GM19372 (cell line): ENCODE results near the gene LRP1B.

Experiments used
- ATAC-seq: cut with Tn5 transposase; IDR thresholded peaks from one replicate; pipeline ENCODE4 v1.9.1; 2021; ENCODE audit warnings: mild to moderate bottlenecking, low read depth, moderate library complexity; ENCODE audit not compliant: unreplicated experiment

LRP1B gene

GRCh38 chr2:142131010-142131669 is at the start of gene LRP1B:
Gene LRP1B (minus strand): TSS chr2:142131016. CDS start chr2:142130729, 287 bp downstream.
- ATAC-seq = peak; percentile 49

DNA sequence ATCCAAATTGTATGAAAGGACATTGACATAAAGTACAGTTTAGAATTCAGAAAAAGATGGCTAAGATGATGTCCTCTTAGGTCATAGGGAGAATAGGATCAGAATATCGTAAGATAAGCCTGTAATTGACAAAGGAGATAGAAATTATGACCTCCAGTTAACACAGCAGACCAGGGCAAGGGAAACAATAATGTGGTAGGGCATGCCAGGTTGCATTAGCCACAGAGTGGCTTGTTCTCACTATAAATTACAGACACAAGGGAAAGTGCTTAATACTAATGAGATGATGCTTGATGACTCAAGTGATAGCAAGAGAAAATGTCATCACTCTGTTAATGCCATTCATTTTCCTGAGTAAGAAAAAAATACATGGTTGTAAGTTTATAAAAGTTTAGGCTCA is 48.9 kb upstream of the LRP1B start:
- ATAC-seq = no peak

DNA sequence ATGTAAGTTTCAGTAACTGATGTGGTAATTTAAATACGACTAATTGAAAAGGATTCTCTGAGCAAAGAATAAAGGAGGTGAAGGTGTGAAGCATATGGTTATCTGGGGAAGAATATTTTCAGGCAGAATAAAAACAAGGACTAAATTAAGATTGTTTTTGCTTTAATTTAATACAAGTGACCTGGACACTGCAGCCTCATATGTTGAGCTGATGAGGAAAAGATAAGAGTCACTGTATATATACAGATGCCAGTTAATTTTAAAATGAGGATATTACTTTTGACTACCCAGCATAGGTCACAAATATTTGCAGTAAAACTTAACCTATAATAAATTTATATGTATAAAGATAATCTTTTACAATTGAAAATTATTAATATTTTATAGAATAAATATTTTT is 47.8 kb upstream of the LRP1B start:
- no peak for ATAC-seq

DNA sequence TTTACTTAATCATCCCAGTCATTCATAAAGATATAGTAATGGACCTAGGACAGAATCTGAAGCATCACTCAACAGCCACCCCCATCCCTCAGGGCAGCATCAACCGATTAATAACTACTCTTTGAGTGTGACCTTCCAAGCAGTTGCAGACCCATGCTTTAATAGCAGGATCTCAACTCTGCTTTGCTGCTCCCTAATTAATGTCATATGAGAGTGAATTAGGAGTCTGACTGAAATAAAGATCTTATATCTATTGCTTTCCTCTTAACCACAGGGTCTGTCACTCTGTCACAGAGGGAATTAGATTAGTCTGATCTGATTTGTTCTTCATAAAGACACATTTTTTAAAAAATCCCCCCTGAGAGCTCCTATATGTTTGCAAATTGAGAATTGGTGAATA is 46.1 kb upstream of the LRP1B start:
- no peak for ATAC-seq

DNA sequence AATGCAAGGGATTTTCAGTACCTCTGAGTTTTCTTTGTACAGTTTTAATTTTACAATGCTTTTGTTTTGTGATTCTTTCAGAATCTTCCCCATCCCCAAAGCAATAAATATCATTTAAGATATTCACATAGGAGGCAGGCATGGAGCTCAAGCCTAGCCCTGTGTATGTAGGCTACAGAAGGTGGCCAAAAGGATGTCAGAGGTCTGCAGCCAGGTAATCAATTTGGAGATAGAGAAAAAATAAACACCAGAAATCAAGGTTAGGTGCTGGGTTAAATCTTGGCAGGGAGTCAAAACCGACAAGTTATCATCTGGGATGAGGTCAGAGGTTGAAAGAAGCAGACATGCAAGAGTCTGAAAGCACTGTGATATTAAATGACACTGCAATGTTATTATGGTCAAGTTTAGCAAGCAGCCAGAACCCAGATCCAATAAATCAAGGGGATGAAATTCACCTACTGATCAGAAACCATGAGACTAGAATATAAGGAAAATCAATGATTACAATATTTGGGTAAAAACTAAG is 45.1 kb upstream of the LRP1B start:
- ATAC-seq = no peak

GRCh38 chr2:142174176-142174575 is 43.4 kb upstream of the LRP1B start:
- no peak for ATAC-seq

GRCh38 chr2:142170847-142171246 is 40.0 kb upstream of the LRP1B start:
- ATAC-seq = no peak

- ATAC-seq = peak; percentile 84
Measured at GRCh38 chr2:142165790-142166189, 35.0 kb upstream of the LRP1B start.

DNA sequence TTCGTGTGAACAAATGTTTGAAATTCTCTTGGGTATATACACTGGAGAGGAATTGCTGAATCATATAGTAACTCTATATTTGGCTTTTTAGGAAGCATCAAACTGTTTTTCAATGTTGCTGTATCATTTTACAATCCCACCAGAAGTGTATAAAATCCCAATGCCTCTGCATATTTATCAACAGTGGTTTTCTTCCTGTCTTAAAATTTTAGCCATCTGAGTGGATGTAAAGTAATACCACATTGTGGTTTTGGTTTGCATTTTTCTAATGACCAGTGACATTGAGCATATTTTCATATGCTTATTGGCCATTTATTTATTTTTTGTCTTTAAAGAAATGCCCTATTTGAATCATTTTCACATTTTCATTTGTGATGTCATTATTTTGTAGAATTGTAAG is 22.8 kb upstream of the LRP1B start:
- ATAC-seq = no peak

DNA sequence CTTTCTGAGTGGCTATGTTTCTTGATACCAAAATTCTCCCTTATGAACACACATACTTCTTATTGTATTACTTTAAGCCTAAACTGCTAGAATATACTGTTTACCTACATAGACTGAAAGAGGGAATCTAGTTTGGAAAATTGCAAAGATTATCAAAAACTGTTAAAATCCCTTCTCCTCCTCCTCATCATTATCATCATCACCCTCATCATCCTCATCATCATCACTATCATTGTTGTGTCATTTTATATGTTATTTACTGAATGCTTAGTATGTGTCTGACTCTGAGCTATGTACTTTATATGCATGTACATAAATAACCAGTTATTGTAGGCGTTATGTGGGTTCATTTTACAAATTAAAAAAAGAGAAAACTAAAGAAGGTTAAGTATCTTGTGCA is 19.6 kb upstream of the LRP1B start:
- no peak for ATAC-seq

GRCh38 chr2:142144547-142144946 is 13.7 kb upstream of the LRP1B start:
- no peak for ATAC-seq

- no peak for ATAC-seq
Measured at GRCh38 chr2:142142595-142142994, 11.8 kb upstream of the LRP1B start.

GRCh38 chr2:142140434-142140845 is 9.6 kb upstream of the LRP1B start:
- ATAC-seq = no peak

DNA sequence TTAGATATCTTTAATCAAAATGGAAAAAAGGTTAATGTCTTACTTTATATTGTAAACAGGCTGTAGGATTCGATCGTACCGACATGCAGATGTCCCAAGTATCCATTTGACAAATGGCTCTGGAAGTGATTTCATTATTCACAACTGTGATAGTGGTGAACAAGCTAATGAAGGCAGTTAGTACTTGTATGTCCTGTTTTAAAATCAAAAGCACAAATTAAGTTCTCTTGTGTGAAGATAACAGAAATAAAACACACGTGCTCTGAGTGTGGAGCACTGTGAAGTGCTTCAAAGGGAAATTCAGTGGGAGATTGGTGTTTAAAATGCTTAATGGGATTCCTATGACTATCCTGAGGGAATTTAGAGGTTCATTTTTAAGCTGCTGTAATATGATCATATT is 8.6 kb upstream of the LRP1B start:
- no peak for ATAC-seq

- ATAC-seq = no peak
Measured at GRCh38 chr2:142136571-142136970, 5.8 kb upstream of the LRP1B start.

GRCh38 chr2:142134911-142135310 is 4.1 kb upstream of the LRP1B start:
- no peak for ATAC-seq

GRCh38 chr2:142130111-142131009 is 456 bp downstream of the LRP1B start:
- ATAC-seq = peak; percentile 48

DNA sequence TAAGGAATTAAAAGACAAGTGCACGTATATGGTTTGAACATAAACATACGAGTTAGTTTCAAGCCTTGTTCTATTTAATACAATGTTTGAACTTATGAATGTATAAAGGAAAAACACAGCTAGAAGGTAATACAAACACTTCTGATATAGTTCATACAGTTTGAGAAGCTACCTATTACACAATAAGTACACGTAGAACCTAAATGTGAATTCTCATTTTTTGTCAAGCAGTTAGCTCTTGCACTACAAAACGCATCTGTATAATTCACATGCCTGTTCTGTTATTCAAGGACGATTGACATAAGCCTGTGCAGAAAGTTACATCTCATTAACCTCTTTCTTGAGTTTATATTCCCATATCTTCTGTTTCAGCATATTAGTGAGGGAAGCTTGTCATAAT is 2.7 kb downstream of the LRP1B start:
- ATAC-seq = no peak

DNA sequence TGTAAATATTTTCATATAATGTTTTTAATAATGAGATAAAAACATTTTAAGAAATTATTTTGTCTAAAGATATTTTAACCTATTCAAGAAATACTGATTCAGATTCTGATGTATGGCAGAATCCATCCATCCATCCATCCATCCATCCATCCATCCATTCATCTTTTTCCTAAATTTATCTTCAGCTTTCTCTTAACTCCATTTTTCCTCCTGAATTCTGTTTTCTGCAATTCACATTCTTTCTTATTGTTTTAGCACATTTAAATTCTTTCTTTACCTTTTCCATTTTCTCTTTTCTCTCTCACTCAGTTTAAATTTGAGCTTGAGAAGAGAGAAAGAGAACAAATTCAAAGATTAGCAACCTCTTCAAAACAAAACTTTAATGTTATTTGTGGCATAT is 3.6 kb downstream of the LRP1B start:
- ATAC-seq = no peak

DNA sequence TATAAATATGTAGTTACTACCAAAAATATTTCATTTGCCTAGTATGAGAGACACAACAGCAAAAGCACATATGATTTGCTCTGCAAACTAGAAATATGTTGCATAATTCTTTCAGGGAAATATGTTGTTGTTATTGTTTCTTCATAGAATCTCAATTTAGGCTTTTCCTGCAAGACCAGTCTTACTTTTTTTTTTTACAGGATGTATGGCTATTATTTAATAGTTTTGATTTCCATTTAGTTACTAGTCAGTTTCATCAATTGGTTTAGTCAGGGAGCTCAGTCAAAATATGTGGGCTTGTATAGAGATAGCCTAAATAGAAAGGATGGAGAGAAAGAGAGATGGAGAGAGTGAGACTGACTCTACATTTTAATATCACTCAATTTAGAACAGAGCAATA is 6.1 kb downstream of the LRP1B start:
- ATAC-seq = no peak

- ATAC-seq = no peak
Measured at GRCh38 chr2:142119347-142119746, 11.5 kb downstream of the LRP1B start.

- ATAC-seq = no peak
Measured at GRCh38 chr2:142112757-142113221, 18.0 kb downstream of the LRP1B start.
